ENCODE results near the gene ALOX12. TPM values are rescaled to one million over a fixed set of nuclear protein-coding genes. Genes with fewer than 3 reads are reported as not detected.

The ALOX12 gene
- total RNA-seq, 1 experiment from 2014 or later, result not detected

DNA sequence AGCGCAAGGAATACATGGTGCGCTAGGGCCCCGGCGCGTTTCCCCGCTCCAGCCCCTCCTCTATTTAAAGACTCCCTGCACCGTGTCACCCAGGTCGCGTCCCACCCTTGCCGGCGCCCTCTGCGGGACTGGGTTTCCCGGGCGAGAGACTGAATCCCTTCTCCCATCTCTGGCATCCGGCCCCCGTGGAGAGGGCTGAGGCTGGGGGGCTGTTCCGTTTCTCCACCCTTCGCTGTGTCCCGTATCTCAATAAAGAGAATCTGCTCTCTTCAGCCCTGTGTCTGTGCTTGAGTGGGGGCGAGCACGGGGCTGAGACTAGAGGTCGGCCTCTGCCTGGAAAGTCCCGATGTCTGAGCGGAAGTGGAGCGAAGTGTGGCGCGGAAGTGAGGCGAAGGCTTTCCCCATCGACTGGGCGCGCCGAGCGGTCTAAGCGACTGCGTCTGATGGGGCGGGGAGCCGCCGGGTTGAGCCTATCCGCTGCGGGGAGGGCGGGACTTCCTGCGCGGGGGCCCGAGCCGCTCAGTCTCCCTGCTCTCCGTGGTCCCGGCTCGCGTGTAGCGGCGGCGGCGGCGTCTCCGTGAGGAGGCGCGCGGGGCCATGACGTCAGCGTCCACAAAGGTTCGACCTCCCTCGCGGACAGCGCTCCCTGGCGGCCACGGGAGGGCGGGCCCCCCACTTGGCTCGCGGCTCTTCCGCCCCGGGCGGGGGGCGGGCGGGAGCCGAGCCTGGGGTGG is 18.6 kb downstream of the ALOX12 start:
- Histone ChIP-seq H3K9me3 (ENCODE audit: low read length) (no peaks in the 10 kb centered on the region), H3K4me3 (ENCODE audit: low read length) (peak overlapping the region; percentile 93), H3K36me3 (ENCODE audit: low read depth, low read length) (no peaks in the 10 kb centered on the region), H3K9me2 (replicated peaks; ENCODE audit: low read length) (no peaks in the 10 kb centered on the region), H3K27me3 (ENCODE audit: low read length) (no peaks in the 10 kb centered on the region), H3F3A (ENCODE audit: low read length, unreplicated experiment) (no peaks in the 10 kb centered on the region), H3K4me2 (ENCODE audit: low read length) (peak overlapping the region; percentile 95), H2AFZ (ENCODE audit: low read length) (peak overlapping the region; percentile 46), H3K4me1 (ENCODE audit: insufficient read depth, low read length) (peaks cover 30% of the 10 kb centered on the region), H3K79me2 (ENCODE audit: low read length) (peaks cover 48% of the 10 kb centered on the region), H3K27ac (ENCODE audit: low read length) (peak overlapping the region; percentile 93), H4K20me1 (ENCODE audit: low read length) (no peaks in the 10 kb centered on the region), H3K9ac (ENCODE audit: low read length) (peak overlapping the region; percentile 98)
- BruUV-seq (replicated peaks), result no TSS peak
- CTCF ChIA-PET, result interaction anchor here (0.6 to 0.8 kb wide), 2 partner anchors 57 to 171 kb away, joined by 3 to 11 read pairs; no protein-coding TSS in a partner anchor
- ATAC-seq, result peak; percentile 93
- no peak for TF ChIP-seq EZH2 (IDR thresholded peaks at IDR 0.05; ENCODE audit: low read length, unreplicated experiment)
- TF ChIP-seq, protein P1, sequence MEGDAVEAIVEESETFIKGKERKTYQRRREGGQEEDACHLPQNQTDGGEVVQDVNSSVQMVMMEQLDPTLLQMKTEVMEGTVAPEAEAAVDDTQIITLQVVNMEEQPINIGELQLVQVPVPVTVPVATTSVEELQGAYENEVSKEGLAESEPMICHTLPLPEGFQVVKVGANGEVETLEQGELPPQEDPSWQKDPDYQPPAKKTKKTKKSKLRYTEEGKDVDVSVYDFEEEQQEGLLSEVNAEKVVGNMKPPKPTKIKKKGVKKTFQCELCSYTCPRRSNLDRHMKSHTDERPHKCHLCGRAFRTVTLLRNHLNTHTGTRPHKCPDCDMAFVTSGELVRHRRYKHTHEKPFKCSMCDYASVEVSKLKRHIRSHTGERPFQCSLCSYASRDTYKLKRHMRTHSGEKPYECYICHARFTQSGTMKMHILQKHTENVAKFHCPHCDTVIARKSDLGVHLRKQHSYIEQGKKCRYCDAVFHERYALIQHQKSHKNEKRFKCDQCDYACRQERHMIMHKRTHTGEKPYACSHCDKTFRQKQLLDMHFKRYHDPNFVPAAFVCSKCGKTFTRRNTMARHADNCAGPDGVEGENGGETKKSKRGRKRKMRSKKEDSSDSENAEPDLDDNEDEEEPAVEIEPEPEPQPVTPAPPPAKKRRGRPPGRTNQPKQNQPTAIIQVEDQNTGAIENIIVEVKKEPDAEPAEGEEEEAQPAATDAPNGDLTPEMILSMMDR (conservative IDR thresholded peaks at IDR 0.05; ENCODE audit: low read depth, low read length), result peak; percentile 39; the same call in 1 of the 2 replicates
- POLR2A ChIA-PET (ENCODE audit: unreplicated experiment), result no interaction called here
- peak; percentile 93 for DNase-seq
- intact Hi-C loops (cut with micrococcal nuclease), result no loop called here

DNA sequence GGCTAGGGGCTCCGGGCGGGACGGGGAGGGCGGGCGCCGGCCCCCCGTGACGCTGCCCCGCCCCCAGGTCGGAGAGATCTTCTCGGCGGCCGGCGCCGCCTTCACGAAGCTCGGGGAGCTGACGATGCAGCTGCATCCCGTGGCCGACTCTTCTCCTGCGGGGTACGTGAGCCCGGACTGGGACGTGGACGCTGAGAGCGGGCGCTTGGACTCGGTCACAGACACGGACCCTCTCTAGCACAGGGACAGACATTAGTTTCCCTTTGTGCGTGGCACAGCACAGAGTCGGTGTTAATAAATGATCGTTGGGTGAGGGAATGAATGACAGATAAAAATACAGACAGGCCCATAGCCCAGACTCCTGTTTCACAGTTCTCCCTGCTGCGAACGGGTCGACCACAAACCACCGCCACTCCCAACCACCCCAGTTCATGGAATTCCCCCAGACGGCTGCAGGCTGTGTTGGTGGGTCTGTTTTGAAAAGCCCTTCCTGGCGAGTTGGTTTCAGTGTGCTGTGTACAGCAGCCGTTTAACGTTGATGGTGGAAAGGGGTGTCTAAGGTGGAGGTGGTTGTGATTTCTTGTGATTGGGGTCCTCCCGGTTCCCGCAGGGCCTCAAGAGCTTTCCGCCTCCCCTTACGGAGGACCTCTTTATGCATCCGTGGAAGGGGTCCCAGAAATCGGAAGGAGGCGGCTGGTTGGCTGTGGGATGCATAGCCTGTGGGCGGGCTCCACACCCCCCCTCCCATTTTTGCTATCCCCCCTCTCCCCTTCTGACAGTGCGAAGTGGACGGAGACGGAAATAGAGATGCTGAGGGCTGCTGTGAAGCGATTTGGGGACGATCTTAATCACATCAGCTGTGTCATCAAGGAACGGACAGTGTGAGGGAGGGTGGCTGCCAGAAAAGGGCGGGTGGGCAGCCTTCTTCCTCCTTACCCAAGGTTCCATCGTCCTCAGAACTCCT is 19.4 kb downstream of the ALOX12 start:
- Histone ChIP-seq H3K27ac (ENCODE audit: low read length) (peak overlapping the region; percentile 93), H3F3A (ENCODE audit: low read length, unreplicated experiment) (no peaks in the 10 kb centered on the region), H3K4me3 (ENCODE audit: low read length) (peak overlapping the region; percentile 93), H3K9me3 (ENCODE audit: low read length) (no peaks in the 10 kb centered on the region), H3K79me2 (ENCODE audit: low read length) (peaks cover 39% of the 10 kb centered on the region), H3K9me2 (replicated peaks; ENCODE audit: low read length) (no peaks in the 10 kb centered on the region), H2AFZ (ENCODE audit: low read length) (peak overlapping the region; percentile 83), H3K36me3 (ENCODE audit: low read depth, low read length) (no peaks in the 10 kb centered on the region), H3K4me1 (ENCODE audit: insufficient read depth, low read length) (peaks cover 33% of the 10 kb centered on the region), H3K4me2 (ENCODE audit: low read length) (peak overlapping the region; percentile 95), H3K9ac (ENCODE audit: low read length) (peak overlapping the region; percentile 98), H4K20me1 (ENCODE audit: low read length) (no peaks in the 10 kb centered on the region), H3K27me3 (ENCODE audit: low read length) (no peaks in the 10 kb centered on the region)
- CTCF ChIA-PET, result interaction anchor here (0.6 to 0.8 kb wide), 2 partner anchors 58 to 172 kb away, joined by 3 to 11 read pairs; no protein-coding TSS in a partner anchor
- TF ChIP-seq, protein P1 (conservative IDR thresholded peaks at IDR 0.05; ENCODE audit: low read depth, low read length), result no peak
- no peak for TF ChIP-seq EZH2phosphoT487 (IDR thresholded peaks at IDR 0.05; ENCODE audit: borderline replicate concordance, low read length)
- no peak for TF ChIP-seq EZH2 (IDR thresholded peaks at IDR 0.05; ENCODE audit: low read length, unreplicated experiment)
- intact Hi-C loops (cut with micrococcal nuclease), result no loop called here
- ATAC-seq (peak; percentile 52), DNase-seq (no peak)
- POLR2A ChIA-PET (ENCODE audit: unreplicated experiment), result no interaction called here
- no TSS peak for BruUV-seq (replicated peaks)
